ENCODE data around the gene HIGD2A.

The HIGD2A gene

DNA sequence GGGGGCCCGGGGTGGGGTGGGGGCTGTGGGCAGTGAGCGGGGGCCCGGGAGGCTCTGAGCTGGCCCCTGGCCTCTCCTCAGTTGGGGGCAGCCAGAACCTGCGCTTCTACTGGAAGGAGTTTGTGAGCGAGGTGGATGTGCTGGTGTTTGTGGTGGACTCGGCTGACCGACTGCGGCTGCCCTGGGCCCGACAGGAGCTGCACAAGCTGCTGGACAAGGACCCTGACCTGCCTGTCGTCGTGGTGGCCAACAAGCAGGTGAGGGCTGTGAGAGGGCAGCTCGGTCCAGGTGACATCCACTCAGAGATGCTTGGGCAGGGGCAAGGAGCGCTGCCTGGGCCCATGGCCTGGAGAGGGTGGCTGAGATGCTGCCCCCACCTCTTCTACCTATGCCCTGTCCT lies 19.8 kb upstream of the HIGD2A start:
- DNase-seq (ENCODE audit: low read depth in 2 of 3, low spot score in 2 of 3) = no peak

- DNase-seq (ENCODE audit: low read depth in 2 of 3, low spot score in 2 of 3) = no peak
Measured at GRCh38 chr5:176369934-176370711, 18.4 kb upstream of the HIGD2A start.

- DNase-seq (ENCODE audit: low read depth in 2 of 3, low spot score in 2 of 3) = no peak
Measured at GRCh38 chr5:176371621-176372539, 16.7 kb upstream of the HIGD2A start.

DNA sequence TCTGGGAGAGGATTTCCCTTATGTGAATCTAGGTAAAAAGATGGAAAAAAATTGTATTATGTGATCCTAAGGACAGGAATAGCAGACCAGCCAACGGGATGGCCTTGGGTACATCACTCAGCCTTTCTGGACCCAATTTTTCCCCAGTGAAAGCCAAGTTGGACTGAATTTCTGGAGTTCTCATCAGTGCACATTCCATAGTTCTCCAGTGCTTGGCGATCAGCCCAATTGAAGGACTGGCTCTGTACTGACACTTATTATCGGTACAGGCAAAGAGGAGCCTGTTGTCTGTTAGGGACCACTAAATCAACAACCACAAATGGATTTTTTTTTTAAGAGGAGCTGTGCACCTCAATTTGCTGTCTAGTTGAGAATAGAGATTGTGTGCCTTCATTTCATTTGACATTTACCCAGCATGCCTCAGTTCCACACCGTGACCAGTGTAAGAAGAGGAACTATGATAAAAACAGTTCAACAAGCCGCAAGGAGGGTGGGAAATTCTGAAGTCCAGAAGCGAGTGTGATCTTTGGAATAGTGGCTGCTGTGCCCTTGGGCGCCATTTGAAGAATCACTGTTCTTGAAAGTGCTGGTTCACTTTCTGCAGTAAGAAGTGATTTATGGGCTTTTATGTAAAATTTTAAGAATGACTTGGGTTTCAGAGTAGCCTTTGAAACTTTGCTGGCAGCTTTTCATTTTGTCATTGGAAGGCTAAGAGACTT lies 15.3 kb upstream of the HIGD2A start:
- DNase-seq (ENCODE audit: low read depth in 2 of 3, low spot score in 2 of 3) = no peak

- DNase-seq (ENCODE audit: low read depth in 2 of 3, low spot score in 2 of 3) = no peak
Measured at GRCh38 chr5:176379881-176380280, 8.7 kb upstream of the HIGD2A start.

- no peak for DNase-seq (ENCODE audit: low read depth in 2 of 3, low spot score in 2 of 3)
Measured at GRCh38 chr5:176381423-176381822, 7.1 kb upstream of the HIGD2A start.

- no peak for DNase-seq (ENCODE audit: low read depth in 2 of 3, low spot score in 2 of 3)
Measured at GRCh38 chr5:176381979-176382378, 6.6 kb upstream of the HIGD2A start.

GRCh38 chr5:176382721-176383120 lies 5.8 kb upstream of the HIGD2A start:
- no peak for DNase-seq (ENCODE audit: low read depth in 2 of 3, low spot score in 2 of 3)

DNA sequence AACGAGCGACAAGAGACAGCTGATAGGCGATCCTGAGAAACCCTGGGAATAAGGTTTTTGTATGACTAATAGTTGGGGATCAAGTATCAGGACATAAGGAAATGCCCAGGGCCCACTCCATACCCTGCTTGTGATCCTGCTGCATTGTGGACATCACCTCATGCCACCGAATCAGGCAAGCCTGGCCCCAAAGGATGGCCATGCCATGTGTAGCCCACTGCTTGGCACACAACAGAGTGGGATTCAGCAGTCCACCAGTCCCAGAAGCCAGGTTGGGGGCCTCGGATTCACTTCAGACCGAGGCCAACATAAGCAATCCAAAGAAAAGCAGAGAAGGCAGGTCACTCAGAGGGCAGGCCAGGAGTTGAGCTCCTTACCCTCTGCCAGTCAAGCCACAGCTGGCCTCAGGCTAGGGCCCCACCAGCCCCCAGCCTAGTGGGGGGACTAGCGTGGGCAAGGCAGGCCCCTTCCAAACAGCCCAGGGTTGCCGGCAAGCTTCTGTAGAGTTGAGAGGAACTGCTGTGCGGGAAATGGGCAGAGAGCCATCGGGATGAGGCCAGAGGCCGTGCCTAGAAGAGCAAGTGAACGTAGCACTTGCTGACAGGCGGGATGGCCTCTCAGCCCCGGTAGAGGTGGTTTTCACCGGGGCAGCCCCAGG lies 5.2 kb upstream of the HIGD2A start:
- no peak for DNase-seq (ENCODE audit: low read depth in 2 of 3, low spot score in 2 of 3)

- DNase-seq (ENCODE audit: low read depth in 2 of 3, low spot score in 2 of 3) = no peak
Measured at GRCh38 chr5:176383961-176384360, 4.6 kb upstream of the HIGD2A start.

- no peak for DNase-seq (ENCODE audit: low read depth in 2 of 3, low spot score in 2 of 3)
Measured at GRCh38 chr5:176384366-176384930, 4.1 kb upstream of the HIGD2A start.

DNA sequence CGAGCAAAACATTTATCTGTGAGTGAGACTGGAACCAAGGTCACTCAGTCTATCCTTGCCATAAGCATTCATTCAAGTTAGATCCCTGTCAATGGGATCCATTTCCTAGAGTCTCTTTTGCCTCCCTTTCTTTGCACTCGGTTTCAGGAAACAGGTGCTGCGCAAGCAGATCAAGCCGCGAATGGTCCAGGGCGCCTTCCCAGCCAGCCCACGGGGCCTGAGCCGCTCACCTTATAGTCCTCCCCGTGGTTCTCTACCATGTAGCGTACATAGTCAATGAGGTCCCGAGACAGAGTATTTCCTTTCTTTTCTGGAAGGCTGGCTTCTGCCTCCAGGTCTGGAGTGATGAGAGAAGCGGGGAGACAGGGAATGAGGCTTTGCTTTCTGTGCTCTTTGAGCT lies 3.6 kb upstream of the HIGD2A start:
- no peak for DNase-seq (ENCODE audit: low read depth in 2 of 3, low spot score in 2 of 3)

DNA sequence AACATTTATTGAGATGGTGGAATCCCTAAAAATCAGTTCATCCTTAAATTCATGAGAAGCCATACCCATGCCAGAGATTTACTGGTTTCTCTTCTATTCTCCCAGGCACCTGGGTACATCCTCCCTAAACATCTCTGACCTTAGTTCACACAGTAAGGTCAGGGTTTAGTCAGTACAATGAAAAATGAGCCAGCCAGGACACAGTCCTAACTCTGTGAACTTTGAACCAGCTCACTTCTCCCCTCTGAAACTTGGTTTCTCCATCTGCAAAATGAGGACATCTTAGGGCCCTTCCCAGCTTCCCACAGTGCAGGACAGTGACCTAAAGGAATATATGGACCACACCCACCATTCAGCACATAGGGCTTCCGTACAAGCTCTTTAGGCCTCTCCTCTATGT lies 2.1 kb upstream of the HIGD2A start:
- no peak for DNase-seq (ENCODE audit: low read depth in 2 of 3, low spot score in 2 of 3)

- no peak for DNase-seq (ENCODE audit: low read depth in 2 of 3, low spot score in 2 of 3)
Measured at GRCh38 chr5:176387384-176387925, 1.1 kb upstream of the HIGD2A start.

- no peak for DNase-seq (ENCODE audit: low read depth in 2 of 3, low spot score in 2 of 3)
Measured at GRCh38 chr5:176388003-176388443, 528 bp upstream of the HIGD2A start.

GRCh38 chr5:176389135-176390123 lies 878 bp downstream of the HIGD2A start:
- DNase-seq (ENCODE audit: low read depth in 2 of 3, low spot score in 2 of 3) = no peak

DNA sequence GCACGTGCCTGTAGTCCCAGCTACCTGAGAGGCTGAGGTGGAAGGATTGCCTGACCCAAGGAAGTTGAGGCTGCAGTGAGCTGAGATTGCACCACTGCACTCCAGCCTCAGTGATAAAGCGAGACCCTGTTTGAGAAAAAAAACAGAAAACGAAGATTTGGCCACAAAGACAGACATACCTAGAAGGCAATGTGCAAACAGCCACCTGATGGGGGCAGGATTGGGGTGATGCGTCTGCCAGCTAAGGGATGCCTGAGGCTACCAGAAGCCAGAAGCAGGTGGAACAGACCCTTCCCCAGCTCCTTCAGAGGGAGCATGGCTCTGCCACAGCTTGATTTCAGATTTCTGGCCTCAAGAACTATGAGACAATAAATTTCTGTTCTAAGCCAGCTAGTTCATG lies 2.9 kb downstream of the HIGD2A start:
- DNase-seq (ENCODE audit: low read depth in 2 of 3, low spot score in 2 of 3) = no peak

- no peak for DNase-seq (ENCODE audit: low read depth in 2 of 3, low spot score in 2 of 3)
Measured at GRCh38 chr5:176391999-176392398, 3.4 kb downstream of the HIGD2A start.

DNA sequence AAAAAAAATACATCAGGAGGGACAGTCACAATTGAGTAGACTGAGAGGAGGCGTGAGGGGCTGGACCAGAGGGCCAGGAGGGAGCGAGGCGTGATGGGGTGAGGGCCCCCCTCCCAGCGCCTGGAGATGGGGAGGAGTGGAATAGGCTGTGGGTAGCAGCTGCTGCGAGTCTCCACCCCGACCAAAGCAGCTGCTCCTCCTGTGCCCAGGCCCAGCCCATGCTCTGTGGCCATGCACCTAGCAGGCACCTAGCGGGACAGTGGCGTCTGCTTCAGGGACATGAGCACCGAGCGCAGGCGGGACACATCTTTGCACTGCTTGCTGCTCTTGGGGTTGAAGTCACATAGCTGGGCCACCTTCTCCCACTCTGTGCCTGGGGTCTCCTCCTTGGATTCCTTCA lies 4.0 kb downstream of the HIGD2A start:
- no peak for DNase-seq (ENCODE audit: low read depth in 2 of 3, low spot score in 2 of 3)

Data from activated CD8-positive, alpha-beta memory T cell treated with anti-CD3 and anti-CD28 coated beads for 48 hours (primary cell).